Subcutaneous abdominal adipose tissue (tissue), 5 donors: ENCODE results near the gene ACKR3.
A peak's percentile ranks its signal among the peaks of the same experiment; 100 is the strongest.

Experiments used
- H3K27ac ChIP-seq: one replicate; pipeline ENCODE4 v1.7.0; 2013; ENCODE audit warnings: low read depth, mild to moderate bottlenecking, inconsistent platforms, low read length, moderate library complexity
- H3K27me3 ChIP-seq, 5 donors: one replicate each; pipeline ENCODE4 v1.7.0; 2013; ENCODE audit warnings: low read length in 5 of 5, inconsistent platforms in 1 of 5; ENCODE audit not compliant: control insufficient read depth in 5 of 5, insufficient read depth in 4 of 5
- H3K36me3 ChIP-seq, 5 donors: one replicate each; pipeline ENCODE4 v1.7.0; 2013; ENCODE audit warnings: low read length in 5 of 5; ENCODE audit not compliant: control insufficient read depth in 5 of 5, insufficient read depth in 5 of 5
- H3K4me1 ChIP-seq, 5 donors: one replicate each; pipeline ENCODE4 v1.7.0; 2013; ENCODE audit warnings: low read length in 5 of 5, mild to moderate bottlenecking in 3 of 5, moderate library complexity in 1 of 5; ENCODE audit not compliant: control insufficient read depth in 5 of 5, insufficient read depth in 5 of 5
- H3K4me3 ChIP-seq, 5 donors: one replicate each; pipeline ENCODE4 v1.7.0; 2013; ENCODE audit warnings: low read length in 5 of 5, low read depth in 1 of 5
- H3K9ac ChIP-seq, 5 donors: one replicate each; pipeline ENCODE4 v1.7.0; 2013; ENCODE audit warnings: low read length in 5 of 5, mild to moderate bottlenecking in 4 of 5, moderate library complexity in 3 of 5
- H3K9me3 ChIP-seq, 5 donors: one replicate each; pipeline ENCODE4 v1.7.0; 2013; ENCODE audit warnings: low read length in 5 of 5; ENCODE audit not compliant: control insufficient read depth in 5 of 5
- donor health status: healthy.
- donor health status: healthy.
- donor health status: healthy.
- donor health status: healthy.
- donor health status: healthy.

Gene ACKR3

GRCh38 chr2:236574424-236575145 lies 5.0 kb downstream of the ACKR3 start:
- Histone ChIP-seq H3K9me3 (no peaks in the 10 kb centered on the region), H3K4me1 (peaks cover 7 to 94% (median 80%) of the 10 kb centered on the region in 5 donors), H3K27me3 (no peaks in the 10 kb centered on the region), H3K4me3 (peak overlapping the region; percentile 47 to 94 (median 76)), H3K36me3 (peaks cover 0 to 17% (median 2%) of the 10 kb centered on the region in 5 donors), H3K27ac (peak overlapping the region; percentile 96), H3K9ac (peak overlapping the region in 2 of 5 donors; percentile 1 to 26)

- peaks cover 7 to 88% (median 80%) of the 10 kb centered on the region in 5 donors for H3K4me1 ChIP-seq
- peak overlapping the region in 2 of 5 donors; percentile 11 to 48 for H3K9ac ChIP-seq
These were observed 5.9 kb downstream of the ACKR3 start for GRCh38 chr2:236575510-236575909.

GRCh38 chr2:236576087-236576486 lies 6.5 kb downstream of the ACKR3 start:
- peak overlapping the region; percentile 96 for H3K27ac ChIP-seq
- no peaks in the 10 kb centered on the region for H3K9me3 ChIP-seq
- peak overlapping the region in 3 of 5 donors; percentile 8 to 50 (median 30) for H3K4me3 ChIP-seq
- H3K36me3 ChIP-seq, result peaks cover 0 to 27% (median 11%) of the 10 kb centered on the region in 5 donors
- peaks cover 9 to 85% (median 82%) of the 10 kb centered on the region in 5 donors for H3K4me1 ChIP-seq
- peak overlapping the region in 3 of 5 donors; percentile 11 to 48 (median 17) for H3K9ac ChIP-seq
- H3K27me3 ChIP-seq, result peaks cover 0 to 2% (median 0%) of the 10 kb centered on the region in 5 donors

More at GRCh38 chr2:236575510-236575909, 5.9 kb downstream of the ACKR3 start:
- Histone ChIP-seq H3K9me3 (no peaks in the 10 kb centered on the region), H3K36me3 (peaks cover 0 to 22% (median 5%) of the 10 kb centered on the region in 5 donors), H3K4me3 (peak overlapping the region in 3 of 5 donors; percentile 22 to 50 (median 22)), H3K27ac (peak overlapping the region; percentile 96), H3K27me3 (no peaks in the 10 kb centered on the region)

GRCh38 chr2:236576953-236577352 lies 7.3 kb downstream of the ACKR3 start:
- H3K36me3 ChIP-seq, result peaks cover 0 to 33% (median 17%) of the 10 kb centered on the region in 5 donors
- peak overlapping the region in 4 of 5 donors; percentile 17 to 50 (median 26) for H3K9ac ChIP-seq
- peak overlapping the region in 3 of 5 donors; percentile 19 to 39 (median 29) for H3K4me3 ChIP-seq
- peaks cover 9 to 87% (median 73%) of the 10 kb centered on the region in 5 donors for H3K4me1 ChIP-seq
- H3K27me3 ChIP-seq, result peaks cover 0 to 2% (median 0%) of the 10 kb centered on the region in 5 donors
- H3K27ac ChIP-seq, result peak overlapping the region; percentile 96
- no peaks in the 10 kb centered on the region for H3K9me3 ChIP-seq

- H3K4me3 ChIP-seq, result peak overlapping the region in 3 of 5 donors; percentile 6 to 39 (median 19)
- peaks cover 0 to 39% (median 20%) of the 10 kb centered on the region in 5 donors for H3K36me3 ChIP-seq
- H3K9ac ChIP-seq, result peak overlapping the region in 4 of 5 donors; percentile 17 to 63 (median 36)
- peaks cover 0 to 2% (median 0%) of the 10 kb centered on the region in 5 donors for H3K27me3 ChIP-seq
- H3K27ac ChIP-seq, result peak overlapping the region; percentile 96
- H3K9me3 ChIP-seq, result no peaks in the 10 kb centered on the region
- peaks cover 9 to 85% (median 65%) of the 10 kb centered on the region in 5 donors for H3K4me1 ChIP-seq
These were observed 8.1 kb downstream of the ACKR3 start for GRCh38 chr2:236577481-236578410.

GRCh38 chr2:236578411-236578846 lies 8.8 kb downstream of the ACKR3 start:
- Histone ChIP-seq H3K9ac (peak overlapping the region in 1 of 5 donors; percentile 50), H3K27me3 (peaks cover 0 to 2% (median 0%) of the 10 kb centered on the region in 5 donors), H3K4me1 (peaks cover 9 to 82% (median 58%) of the 10 kb centered on the region in 5 donors), H3K4me3 (peak overlapping the region in 1 of 5 donors; percentile 6), H3K9me3 (no peaks in the 10 kb centered on the region), H3K27ac (peak overlapping the region; percentile 96), H3K36me3 (peaks cover 0 to 39% (median 27%) of the 10 kb centered on the region in 5 donors)

- H3K4me3 ChIP-seq, result no peak overlapping the region
- H3K9ac ChIP-seq, result peak overlapping the region in 1 of 5 donors; percentile 36
- peaks cover 0 to 2% (median 0%) of the 10 kb centered on the region in 5 donors for H3K27me3 ChIP-seq
- peaks cover 0 to 35% (median 25%) of the 10 kb centered on the region in 5 donors for H3K36me3 ChIP-seq
- peak overlapping the region; percentile 96 for H3K27ac ChIP-seq
- no peaks in the 10 kb centered on the region for H3K9me3 ChIP-seq
- H3K4me1 ChIP-seq, result peaks cover 9 to 75% (median 51%) of the 10 kb centered on the region in 5 donors
These were observed 9.6 kb downstream of the ACKR3 start for GRCh38 chr2:236579048-236579745.

- peaks cover 0 to 31% (median 25%) of the 10 kb centered on the region in 5 donors for H3K36me3 ChIP-seq
- H3K4me1 ChIP-seq, result peaks cover 9 to 68% (median 44%) of the 10 kb centered on the region in 5 donors
- no peak overlapping the region for H3K9ac ChIP-seq
- H3K9me3 ChIP-seq, result no peaks in the 10 kb centered on the region
- H3K4me3 ChIP-seq, result no peak overlapping the region
- H3K27ac ChIP-seq, result peak overlapping the region; percentile 96
- H3K27me3 ChIP-seq, result peaks cover 0 to 2% (median 0%) of the 10 kb centered on the region in 5 donors
These were observed 10.2 kb downstream of the ACKR3 start for GRCh38 chr2:236579746-236580315.
